HEK293 (cell line): Measurements from ENCODE around the gene POLD4.

Experiments used
- CTCF ChIA-PET: fragments of 350-600 bp; formaldehyde crosslinking; extraction: SDS; loops from one replicate; lab custom pipeline; 2021; ENCODE audit warnings: antibody characterized with exemption; lab: Yijun Ruan, JAX
- POLR2A ChIA-PET: fragments of 300-600 bp; formaldehyde crosslinking; extraction: SDS; loops from one replicate; lab custom pipeline; 2020; ENCODE audit warnings: antibody characterized with exemption, inconsistent platforms; lab: Yijun Ruan, JAX
- H3K27ac ChIP-seq: fragments of 200-500 bp; sonication (Bioruptor generic); 2 replicates; pipeline ENCODE4 v1.5.1; 2014; ENCODE audit warnings: low read depth, low read length, control low read depth, inconsistent platforms; ENCODE audit errors: extremely low read depth
- H3K36me3 ChIP-seq, 2 experiments: fragments of 200-500 bp in 1 of 2; sonication (Bioruptor generic) in 1 of 2; 1 replicate in 1 of 2; 2 replicates in 1 of 2; pipeline ENCODE4 v1.5.1; 2014 to 2017; ENCODE audit warnings: inconsistent platforms in 2 of 2, low read length in 2 of 2; ENCODE audit not compliant: control insufficient read depth in 2 of 2, insufficient read depth in 1 of 2
- H3K4me1 ChIP-seq: fragments of 200-500 bp; sonication (Bioruptor generic); 2 replicates; pipeline ENCODE4 v1.5.1; 2014; ENCODE audit warnings: mild to moderate bottlenecking, low read length, inconsistent platforms; ENCODE audit not compliant: control insufficient read depth, insufficient read depth
- H3K4me3 ChIP-seq: 2 replicates; pipeline ENCODE4 v1.5.1; 2011; ENCODE audit warnings: low read depth, mild to moderate bottlenecking, control low read depth, low read length, moderate library complexity
- H3K9me3 ChIP-seq: fragments of 200-500 bp; sonication (Bioruptor generic); 2 replicates; pipeline ENCODE4 v1.5.1; 2014; ENCODE audit warnings: low read depth, low read length, inconsistent platforms; ENCODE audit not compliant: control insufficient read depth, insufficient read depth
- GLIS1 ChIP-seq: fragments of 450-650 bp; formaldehyde crosslinking; IDR thresholded peaks from 2 replicates; pipeline ENCODE4 v1.5.1; 2016; ENCODE audit warnings: missing biosample characterization, missing genetic modification characterization
- GLIS2 ChIP-seq: fragments of 450-650 bp; formaldehyde crosslinking; IDR thresholded peaks from 2 replicates; pipeline ENCODE4 v1.5.1; 2016; ENCODE audit warnings: missing biosample characterization, missing genetic modification characterization
- HOXC10 ChIP-seq: sonication (generic); formaldehyde crosslinking; IDR thresholded peaks from 2 replicates; pipeline ENCODE4 v1.8.1; 2023; ENCODE audit warnings: mild to moderate bottlenecking, missing genetic modification reagents
- KLF9 ChIP-seq: fragments of 450-650 bp; formaldehyde crosslinking; IDR thresholded peaks from 2 replicates; pipeline ENCODE4 v1.5.1; 2016; ENCODE audit warnings: missing biosample characterization, missing genetic modification characterization, low read depth
- PRDM4 ChIP-seq: fragments of 450-650 bp; formaldehyde crosslinking; IDR thresholded peaks from 2 replicates; pipeline ENCODE4 v1.5.1; 2017; ENCODE audit warnings: missing biosample characterization, missing genetic modification characterization
- SCRT1 ChIP-seq: fragments of 450-650 bp; formaldehyde crosslinking; IDR thresholded peaks from 2 replicates; pipeline ENCODE4 v1.5.1; 2016; ENCODE audit warnings: missing biosample characterization, missing genetic modification characterization, borderline replicate concordance
- SP2 ChIP-seq: fragments of 450-650 bp; formaldehyde crosslinking; IDR thresholded peaks from 2 replicates; pipeline ENCODE4 v1.5.1; 2016; ENCODE audit warnings: missing biosample characterization, missing genetic modification characterization
- SP3 ChIP-seq: fragments of 450-650 bp; formaldehyde crosslinking; IDR thresholded peaks from 2 replicates; pipeline ENCODE4 v1.5.1; 2016; ENCODE audit warnings: missing biosample characterization, missing genetic modification characterization
- SP7 ChIP-seq: fragments of 450-650 bp; formaldehyde crosslinking; IDR thresholded peaks from 2 replicates; pipeline ENCODE4 v1.5.1; 2016; ENCODE audit warnings: missing biosample characterization, missing genetic modification characterization
- ZBTB17 ChIP-seq: fragments of 450-650 bp; formaldehyde crosslinking; IDR thresholded peaks from 2 replicates; pipeline ENCODE4 v1.5.1; 2016; ENCODE audit warnings: missing biosample characterization, missing genetic modification characterization
- ZBTB20 ChIP-seq: fragments of 450-650 bp; formaldehyde crosslinking; IDR thresholded peaks from 2 replicates; pipeline ENCODE4 v1.5.1; 2016; ENCODE audit warnings: missing biosample characterization, missing genetic modification characterization
- ZBTB21 ChIP-seq: fragments of 450-650 bp; formaldehyde crosslinking; IDR thresholded peaks from 2 replicates; pipeline ENCODE4 v1.5.1; 2017; ENCODE audit warnings: missing biosample characterization, missing genetic modification characterization
- ZBTB8A ChIP-seq: fragments of 450-650 bp; formaldehyde crosslinking; IDR thresholded peaks from 2 replicates; pipeline ENCODE4 v1.5.1; 2016; ENCODE audit warnings: missing biosample characterization, missing genetic modification characterization
- ZFHX2 ChIP-seq: fragments of 450-650 bp; formaldehyde crosslinking; conservative IDR thresholded peaks from 2 replicates; pipeline ENCODE4 v1.5.1; 2016; ENCODE audit warnings: missing biosample characterization, missing genetic modification characterization
- ZNF26 ChIP-seq: fragments of 450-650 bp; formaldehyde crosslinking; IDR thresholded peaks from 2 replicates; pipeline ENCODE4 v1.5.1; 2016; ENCODE audit warnings: missing biosample characterization, missing genetic modification characterization
- ZNF302 ChIP-seq: fragments of 450-650 bp; formaldehyde crosslinking; IDR thresholded peaks from 2 replicates; pipeline ENCODE4 v1.5.1; 2016; ENCODE audit warnings: missing biosample characterization, missing genetic modification characterization, low read depth
- ZNF398 ChIP-seq: fragments of 450-650 bp; formaldehyde crosslinking; IDR thresholded peaks from 2 replicates; pipeline ENCODE4 v1.5.1; 2017; ENCODE audit warnings: missing biosample characterization, missing genetic modification characterization
- ZNF433 ChIP-seq: fragments of 450-650 bp; formaldehyde crosslinking; IDR thresholded peaks from 2 replicates; pipeline ENCODE4 v1.5.1; 2016; ENCODE audit warnings: missing biosample characterization, missing genetic modification characterization, low read depth
- ZNF529 ChIP-seq: fragments of 450-650 bp; formaldehyde crosslinking; IDR thresholded peaks from 2 replicates; pipeline ENCODE4 v1.5.1; 2017; ENCODE audit warnings: missing genetic modification characterization, missing biosample characterization; ENCODE audit not compliant: insufficient replicate concordance
- ZNF571 ChIP-seq: fragments of 450-650 bp; formaldehyde crosslinking; IDR thresholded peaks from 2 replicates; pipeline ENCODE4 v1.5.0; 2017; ENCODE audit warnings: missing biosample characterization, missing genetic modification characterization
- ZNF707 ChIP-seq: fragments of 450-650 bp; formaldehyde crosslinking; IDR thresholded peaks from 2 replicates; pipeline ENCODE4 v1.5.1; 2016; ENCODE audit warnings: missing biosample characterization, missing genetic modification characterization
- TF ChIP-seq, protein P1 (sequence below): fragments of 450-650 bp; formaldehyde crosslinking; IDR thresholded peaks from 2 replicates; pipeline ENCODE4 v1.5.1; 2016; ENCODE audit warnings: missing biosample characterization, missing genetic modification characterization
- TF ChIP-seq, protein P2 (sequence below): fragments of 450-650 bp; formaldehyde crosslinking; IDR thresholded peaks from 2 replicates; pipeline ENCODE4 v1.5.1; 2016; ENCODE audit warnings: missing biosample characterization, missing genetic modification characterization

The POLD4 gene

DNA sequence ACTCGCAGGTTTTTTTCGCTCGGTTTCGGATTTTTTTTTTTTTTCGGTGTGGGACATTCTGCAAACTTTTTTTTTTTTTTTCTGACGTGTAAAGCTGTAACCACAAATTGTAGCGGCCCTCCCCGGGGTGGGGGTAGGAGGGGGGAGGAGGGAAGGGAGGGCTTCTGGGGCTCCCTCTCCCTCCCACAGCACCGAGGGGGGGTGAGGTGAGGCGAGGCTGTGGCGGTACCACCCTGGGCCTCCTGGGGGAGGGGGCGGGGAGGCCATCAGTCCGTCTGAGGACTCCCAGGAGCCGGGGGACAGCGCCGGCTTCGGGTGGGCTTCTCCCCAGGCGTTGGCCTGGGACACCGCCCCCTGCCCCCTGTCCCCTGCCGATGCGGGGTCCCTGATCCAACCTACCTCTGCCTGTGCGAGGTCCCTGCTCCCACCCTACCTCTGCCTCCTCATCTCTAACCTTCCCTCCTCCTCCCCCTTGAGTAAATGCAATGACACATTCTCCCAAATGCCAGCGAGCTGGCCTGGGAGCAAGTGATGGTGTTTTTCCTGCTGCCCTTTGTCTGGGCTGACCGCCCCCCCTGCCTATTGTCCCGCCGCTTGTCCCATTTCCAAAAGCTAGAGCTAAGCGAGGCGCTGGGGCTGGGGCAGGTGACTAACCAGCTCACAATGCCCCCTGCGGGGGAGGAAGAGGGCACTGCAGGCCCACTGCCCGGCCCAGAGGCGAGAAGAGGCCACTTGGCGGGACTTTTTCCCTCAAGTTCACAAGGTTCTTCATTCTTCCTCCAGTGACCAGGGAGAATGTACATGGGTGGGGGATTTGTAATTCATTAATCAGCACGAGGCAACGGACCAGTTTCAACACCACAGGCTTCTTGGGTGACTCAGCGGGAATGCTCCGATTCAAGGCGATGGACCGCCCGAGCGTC, 20.6 kb upstream of the POLD4 start (continued):
- TF ChIP-seq, protein P1, sequence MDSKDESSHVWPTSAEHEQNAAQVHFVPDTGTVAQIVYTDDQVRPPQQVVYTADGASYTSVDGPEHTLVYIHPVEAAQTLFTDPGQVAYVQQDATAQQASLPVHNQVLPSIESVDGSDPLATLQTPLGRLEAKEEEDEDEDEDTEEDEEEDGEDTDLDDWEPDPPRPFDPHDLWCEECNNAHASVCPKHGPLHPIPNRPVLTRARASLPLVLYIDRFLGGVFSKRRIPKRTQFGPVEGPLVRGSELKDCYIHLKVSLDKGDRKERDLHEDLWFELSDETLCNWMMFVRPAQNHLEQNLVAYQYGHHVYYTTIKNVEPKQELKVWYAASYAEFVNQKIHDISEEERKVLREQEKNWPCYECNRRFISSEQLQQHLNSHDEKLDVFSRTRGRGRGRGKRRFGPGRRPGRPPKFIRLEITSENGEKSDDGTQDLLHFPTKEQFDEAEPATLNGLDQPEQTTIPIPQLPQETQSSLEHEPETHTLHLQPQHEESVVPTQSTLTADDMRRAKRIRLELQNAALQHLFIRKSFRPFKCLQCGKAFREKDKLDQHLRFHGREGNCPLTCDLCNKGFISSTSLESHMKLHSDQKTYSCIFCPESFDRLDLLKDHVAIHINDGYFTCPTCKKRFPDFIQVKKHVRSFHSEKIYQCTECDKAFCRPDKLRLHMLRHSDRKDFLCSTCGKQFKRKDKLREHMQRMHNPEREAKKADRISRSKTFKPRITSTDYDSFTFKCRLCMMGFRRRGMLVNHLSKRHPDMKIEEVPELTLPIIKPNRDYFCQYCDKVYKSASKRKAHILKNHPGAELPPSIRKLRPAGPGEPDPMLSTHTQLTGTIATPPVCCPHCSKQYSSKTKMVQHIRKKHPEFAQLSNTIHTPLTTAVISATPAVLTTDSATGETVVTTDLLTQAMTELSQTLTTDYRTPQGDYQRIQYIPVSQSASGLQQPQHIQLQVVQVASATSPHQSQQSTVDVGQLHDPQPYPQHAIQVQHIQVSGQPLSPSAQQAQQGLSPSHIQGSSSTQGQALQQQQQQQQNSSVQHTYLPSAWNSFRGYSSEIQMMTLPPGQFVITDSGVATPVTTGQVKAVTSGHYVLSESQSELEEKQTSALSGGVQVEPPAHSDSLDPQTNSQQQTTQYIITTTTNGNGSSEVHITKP (tag by site-specific recombination) = peak; percentile 98
- TF ChIP-seq ZFHX2 (tag by site-specific recombination) (peak; percentile 40; the same call in 1 of the 2 replicates), SP2 (tag by site-specific recombination) (0 out of 2 replicates have a peak, but pooled peaks have one; percentile 9), KLF9 (tag by site-specific recombination) (0 out of 2 replicates have a peak, but pooled peaks have one; percentile 20), PRDM4 (tag by site-specific recombination) (no peak), ZNF302 (tag by site-specific recombination) (no peak), ZNF571 (tag by site-specific recombination) (no peak), SP3 (peak; percentile 55), ZNF26 (tag by site-specific recombination) (no peak), GLIS2 (peak; percentile 58; the same call in 1 of the 2 replicates), GLIS1 (tag by site-specific recombination) (peak; percentile 49)

GRCh38 chr11:67372993-67373647, 19.8 kb upstream of the POLD4 start, which contains the start of gene CLCF1:
TSS of gene CLCF1 (minus strand) at chr11:67373598. CDS start at chr11:67373539, 59 bp downstream.
- ChIA-PET POLR2A (interaction anchor here (0.7 to 4.2 kb wide), 4 partner anchors 14 to 22 kb away, joined by 3 to 30 read pairs (median 3); partner anchors contain the start of genes POLD4 and RAD9A), CTCF (interaction anchor here (1.2 to 30.4 kb wide), 3 partner anchors 8 to 52 kb away, joined by 3 to 898 read pairs (median 898); partner anchors contain the start of genes CLCF1, POLD4 and RAD9A)
- H3K36me3 ChIP-seq = no peaks in the 10 kb centered on the region
- H3K4me3 ChIP-seq = peak within 1 kb of the TSS; percentile 57
- no peaks in the 10 kb centered on the region for H3K9me3 ChIP-seq
- peak within 1 kb of the TSS; percentile 71; the same call in 1 of the 2 replicates for H3K27ac ChIP-seq
- peaks cover 3% of the 10 kb centered on the region; the same call in 1 of the 2 replicates for H3K4me1 ChIP-seq
- TF ChIP-seq SP7 (tag by site-specific recombination) (no peak), ZBTB20 (tag by site-specific recombination) (peak; percentile 2; the same call in 1 of the 2 replicates), SCRT1 (tag by site-specific recombination) (no peak), HOXC10 (CRISPR knock-in tag) (0 out of 2 replicates have a peak, but pooled peaks have one; percentile 52), ZNF529 (tag by site-specific recombination) (no peak), ZBTB8A (tag by site-specific recombination) (peak; percentile 61), ZNF707 (tag by site-specific recombination) (no peak), ZBTB17 (tag by site-specific recombination) (no peak), ZNF433 (tag by site-specific recombination) (no peak), ZBTB21 (no peak), ZNF398 (tag by site-specific recombination) (peak; percentile 94)
- TF ChIP-seq, protein P2, sequence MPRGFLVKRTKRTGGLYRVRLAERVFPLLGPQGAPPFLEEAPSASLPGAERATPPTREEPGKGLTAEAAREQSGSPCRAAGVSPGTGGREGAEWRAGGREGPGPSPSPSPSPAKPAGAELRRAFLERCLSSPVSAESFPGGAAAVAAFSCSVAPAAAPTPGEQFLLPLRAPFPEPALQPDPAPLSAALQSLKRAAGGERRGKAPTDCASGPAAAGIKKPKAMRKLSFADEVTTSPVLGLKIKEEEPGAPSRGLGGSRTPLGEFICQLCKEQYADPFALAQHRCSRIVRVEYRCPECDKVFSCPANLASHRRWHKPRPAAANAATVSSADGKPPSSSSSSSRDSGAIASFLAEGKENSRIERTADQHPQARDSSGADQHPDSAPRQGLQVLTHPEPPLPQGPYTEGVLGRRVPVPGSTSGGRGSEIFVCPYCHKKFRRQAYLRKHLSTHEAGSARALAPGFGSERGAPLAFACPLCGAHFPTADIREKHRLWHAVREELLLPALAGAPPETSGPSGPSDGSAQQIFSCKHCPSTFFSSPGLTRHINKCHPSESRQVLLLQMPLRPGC = no peak
